NB4 (cell line): ENCODE results near the gene MAML2.

ENCODE experiments used
- CTCF ChIP-seq: IDR thresholded peaks from one replicate; pipeline ENCODE4 v1.5.1; 2012; ENCODE audit warnings: low read depth, low read length
- MAX ChIP-seq: IDR thresholded peaks from 2 replicates; pipeline ENCODE4 v1.6.1; 2011; ENCODE audit warnings: low read depth, low read length
- MYC ChIP-seq: IDR thresholded peaks from 2 replicates; pipeline ENCODE4 v1.6.1; 2011; ENCODE audit warnings: low read depth, low read length
- POLR2A ChIP-seq: IDR thresholded peaks from 2 replicates; pipeline ENCODE4 v1.6.1; 2011; ENCODE audit warnings: mild to moderate bottlenecking; ENCODE audit not compliant: insufficient read length; ENCODE audit errors: extremely low read depth

DNA sequence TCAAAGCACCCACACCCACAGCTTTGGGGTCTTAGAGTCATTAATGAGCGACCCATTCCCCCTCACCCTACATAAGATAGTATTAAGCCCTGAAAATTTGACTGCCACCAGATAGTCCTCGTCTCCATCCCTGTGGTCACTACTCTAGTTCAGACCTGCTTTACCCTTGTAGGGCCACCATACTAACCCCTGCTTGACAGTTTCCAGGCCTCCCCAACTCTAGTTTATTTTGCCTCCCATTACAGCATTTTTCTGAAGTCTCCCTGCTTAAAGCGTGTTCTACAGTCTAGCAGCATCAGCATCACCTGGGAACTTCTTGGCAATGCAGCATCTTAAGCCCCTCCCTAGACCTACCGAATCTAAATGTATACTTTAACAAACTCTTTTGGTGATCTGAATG, 192.4 kb downstream of the MAML2 start:
- TF ChIP-seq CTCF (no peak), MYC (no peak), POLR2A (no peak), MAX (no peak)
